K562 (cell line): ENCODE measurements around the gene PUM2. TPM values are rescaled to one million over a fixed set of nuclear protein-coding genes. Genes with fewer than 3 reads are reported as not detected.

Experiments
- FOXJ2 ChIP-seq: fragments of 200-800 bp; sonication (Bioruptor generic); IDR thresholded peaks from 2 replicates; pipeline ENCODE4 v1.6.1; 2016; ENCODE audit warnings: missing genetic modification characterization, missing compliant biosample characterization
- HDAC8 ChIP-seq: fragments of 450-650 bp; IDR thresholded peaks from 2 replicates; pipeline ENCODE4 v1.6.1; 2016; ENCODE audit warnings: mild to moderate bottlenecking, missing genetic modification characterization, moderate library complexity, missing compliant biosample characterization
- PCBP1 ChIP-seq: fragments of 200-400 bp; formaldehyde crosslinking; IDR thresholded peaks from 2 replicates; pipeline ENCODE4 v1.6.1; 2018; ENCODE audit warnings: mild to moderate bottlenecking, low read depth, low read length; ENCODE audit not compliant: poor library complexity, severe bottlenecking
- PHF8 ChIP-seq: fragments of 200-600 bp; sonication (generic); IDR thresholded peaks from 2 replicates; pipeline ENCODE4 v1.6.1; 2012; ENCODE audit warnings: mixed run types, mild to moderate bottlenecking, inconsistent platforms, low read length, moderate library complexity, borderline replicate concordance
- SMARCA5 ChIP-seq: fragments of 450-650 bp; IDR thresholded peaks from 2 replicates; pipeline ENCODE4 v1.6.1; 2016
- polyA plus RNA-seq, 8 experiments: library from polyadenylated mRNA; depleted of rRNA in 4 of 8; stranded (reverse) in 5 of 8; unstranded in 3 of 8; fragments of >200 nt; fragmentation: Nextera tagmentation in 2 of 8; fragmentation: Illumina TruSeq in 1 of 8; extraction: Ambion mirVana in 2 of 8; extraction: Trizol in 1 of 8; gene quantifications; 2 replicates each; pipeline versions ENCODE4 v1.2.1 to v1.2.3, GENCODE V29; 2011 to 2014; ENCODE audit warnings: inconsistent platforms in 1 of 8, missing spikeins in 1 of 8
- total RNA-seq, 7 experiments: library from RNA; depleted of rRNA in 6 of 7; stranded (reverse); fragments of >200 nt in 6 of 7; fragmentation: Illumina TruSeq in 2 of 7; extraction: Trizol in 2 of 7; gene quantifications; 2 replicates each; pipeline versions ENCODE4 v1.2.1 to v1.2.3, GENCODE V29; 2011 to 2021; ENCODE audit warnings: low replicate concordance in 1 of 7
- TF ChIP-seq, protein P1 (sequence below): fragments of 450-650 bp; IDR thresholded peaks from 2 replicates; pipeline ENCODE4 v1.6.1; 2016; ENCODE audit warnings: mild to moderate bottlenecking, moderate library complexity
- TF ChIP-seq, protein P2 (sequence below), 2 experiments: fragments of 150-350 bp in 1 of 2; IDR thresholded peaks; 2 replicates each; pipeline ENCODE4 v1.6.1; 2012 to 2016; ENCODE audit warnings: low read depth in 2 of 2, low read length in 2 of 2, mild to moderate bottlenecking in 1 of 2, moderate library complexity in 1 of 2
- TF ChIP-seq, protein P3 (sequence below): fragments of 250-450 bp; sonication (Bioruptor Pico); IDR thresholded peaks from 2 replicates; pipeline ENCODE4 v1.8.0; 2021; ENCODE audit warnings: borderline replicate concordance, mild to moderate bottlenecking, moderate library complexity; ENCODE audit not compliant: poor library complexity, severe bottlenecking
- TF ChIP-seq, protein P4 (sequence below): fragments of 250-450 bp; sonication (Bioruptor Pico); IDR thresholded peaks from 2 replicates; pipeline ENCODE4 v1.4.0; 2020; ENCODE audit warnings: mild to moderate bottlenecking

Gene PUM2
- total and polyA plus RNA-seq, 9 of the 15 experiments (the other 6 are each of a cell fraction or from before 2014, with no cell fraction given): 13.4 to 61.9 (median 28.3) TPM

GRCh38 chr2:20224164-20224715 is 126.4 kb downstream of the PUM2 start (continued):
- TF ChIP-seq, protein P1, sequence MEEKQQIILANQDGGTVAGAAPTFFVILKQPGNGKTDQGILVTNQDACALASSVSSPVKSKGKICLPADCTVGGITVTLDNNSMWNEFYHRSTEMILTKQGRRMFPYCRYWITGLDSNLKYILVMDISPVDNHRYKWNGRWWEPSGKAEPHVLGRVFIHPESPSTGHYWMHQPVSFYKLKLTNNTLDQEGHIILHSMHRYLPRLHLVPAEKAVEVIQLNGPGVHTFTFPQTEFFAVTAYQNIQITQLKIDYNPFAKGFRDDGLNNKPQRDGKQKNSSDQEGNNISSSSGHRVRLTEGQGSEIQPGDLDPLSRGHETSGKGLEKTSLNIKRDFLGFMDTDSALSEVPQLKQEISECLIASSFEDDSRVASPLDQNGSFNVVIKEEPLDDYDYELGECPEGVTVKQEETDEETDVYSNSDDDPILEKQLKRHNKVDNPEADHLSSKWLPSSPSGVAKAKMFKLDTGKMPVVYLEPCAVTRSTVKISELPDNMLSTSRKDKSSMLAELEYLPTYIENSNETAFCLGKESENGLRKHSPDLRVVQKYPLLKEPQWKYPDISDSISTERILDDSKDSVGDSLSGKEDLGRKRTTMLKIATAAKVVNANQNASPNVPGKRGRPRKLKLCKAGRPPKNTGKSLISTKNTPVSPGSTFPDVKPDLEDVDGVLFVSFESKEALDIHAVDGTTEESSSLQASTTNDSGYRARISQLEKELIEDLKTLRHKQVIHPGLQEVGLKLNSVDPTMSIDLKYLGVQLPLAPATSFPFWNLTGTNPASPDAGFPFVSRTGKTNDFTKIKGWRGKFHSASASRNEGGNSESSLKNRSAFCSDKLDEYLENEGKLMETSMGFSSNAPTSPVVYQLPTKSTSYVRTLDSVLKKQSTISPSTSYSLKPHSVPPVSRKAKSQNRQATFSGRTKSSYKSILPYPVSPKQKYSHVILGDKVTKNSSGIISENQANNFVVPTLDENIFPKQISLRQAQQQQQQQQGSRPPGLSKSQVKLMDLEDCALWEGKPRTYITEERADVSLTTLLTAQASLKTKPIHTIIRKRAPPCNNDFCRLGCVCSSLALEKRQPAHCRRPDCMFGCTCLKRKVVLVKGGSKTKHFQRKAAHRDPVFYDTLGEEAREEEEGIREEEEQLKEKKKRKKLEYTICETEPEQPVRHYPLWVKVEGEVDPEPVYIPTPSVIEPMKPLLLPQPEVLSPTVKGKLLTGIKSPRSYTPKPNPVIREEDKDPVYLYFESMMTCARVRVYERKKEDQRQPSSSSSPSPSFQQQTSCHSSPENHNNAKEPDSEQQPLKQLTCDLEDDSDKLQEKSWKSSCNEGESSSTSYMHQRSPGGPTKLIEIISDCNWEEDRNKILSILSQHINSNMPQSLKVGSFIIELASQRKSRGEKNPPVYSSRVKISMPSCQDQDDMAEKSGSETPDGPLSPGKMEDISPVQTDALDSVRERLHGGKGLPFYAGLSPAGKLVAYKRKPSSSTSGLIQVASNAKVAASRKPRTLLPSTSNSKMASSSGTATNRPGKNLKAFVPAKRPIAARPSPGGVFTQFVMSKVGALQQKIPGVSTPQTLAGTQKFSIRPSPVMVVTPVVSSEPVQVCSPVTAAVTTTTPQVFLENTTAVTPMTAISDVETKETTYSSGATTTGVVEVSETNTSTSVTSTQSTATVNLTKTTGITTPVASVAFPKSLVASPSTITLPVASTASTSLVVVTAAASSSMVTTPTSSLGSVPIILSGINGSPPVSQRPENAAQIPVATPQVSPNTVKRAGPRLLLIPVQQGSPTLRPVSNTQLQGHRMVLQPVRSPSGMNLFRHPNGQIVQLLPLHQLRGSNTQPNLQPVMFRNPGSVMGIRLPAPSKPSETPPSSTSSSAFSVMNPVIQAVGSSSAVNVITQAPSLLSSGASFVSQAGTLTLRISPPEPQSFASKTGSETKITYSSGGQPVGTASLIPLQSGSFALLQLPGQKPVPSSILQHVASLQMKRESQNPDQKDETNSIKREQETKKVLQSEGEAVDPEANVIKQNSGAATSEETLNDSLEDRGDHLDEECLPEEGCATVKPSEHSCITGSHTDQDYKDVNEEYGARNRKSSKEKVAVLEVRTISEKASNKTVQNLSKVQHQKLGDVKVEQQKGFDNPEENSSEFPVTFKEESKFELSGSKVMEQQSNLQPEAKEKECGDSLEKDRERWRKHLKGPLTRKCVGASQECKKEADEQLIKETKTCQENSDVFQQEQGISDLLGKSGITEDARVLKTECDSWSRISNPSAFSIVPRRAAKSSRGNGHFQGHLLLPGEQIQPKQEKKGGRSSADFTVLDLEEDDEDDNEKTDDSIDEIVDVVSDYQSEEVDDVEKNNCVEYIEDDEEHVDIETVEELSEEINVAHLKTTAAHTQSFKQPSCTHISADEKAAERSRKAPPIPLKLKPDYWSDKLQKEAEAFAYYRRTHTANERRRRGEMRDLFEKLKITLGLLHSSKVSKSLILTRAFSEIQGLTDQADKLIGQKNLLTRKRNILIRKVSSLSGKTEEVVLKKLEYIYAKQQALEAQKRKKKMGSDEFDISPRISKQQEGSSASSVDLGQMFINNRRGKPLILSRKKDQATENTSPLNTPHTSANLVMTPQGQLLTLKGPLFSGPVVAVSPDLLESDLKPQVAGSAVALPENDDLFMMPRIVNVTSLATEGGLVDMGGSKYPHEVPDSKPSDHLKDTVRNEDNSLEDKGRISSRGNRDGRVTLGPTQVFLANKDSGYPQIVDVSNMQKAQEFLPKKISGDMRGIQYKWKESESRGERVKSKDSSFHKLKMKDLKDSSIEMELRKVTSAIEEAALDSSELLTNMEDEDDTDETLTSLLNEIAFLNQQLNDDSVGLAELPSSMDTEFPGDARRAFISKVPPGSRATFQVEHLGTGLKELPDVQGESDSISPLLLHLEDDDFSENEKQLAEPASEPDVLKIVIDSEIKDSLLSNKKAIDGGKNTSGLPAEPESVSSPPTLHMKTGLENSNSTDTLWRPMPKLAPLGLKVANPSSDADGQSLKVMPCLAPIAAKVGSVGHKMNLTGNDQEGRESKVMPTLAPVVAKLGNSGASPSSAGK: peak; percentile 15; the same call in 1 of the 2 replicates
- TF ChIP-seq, protein P2, sequence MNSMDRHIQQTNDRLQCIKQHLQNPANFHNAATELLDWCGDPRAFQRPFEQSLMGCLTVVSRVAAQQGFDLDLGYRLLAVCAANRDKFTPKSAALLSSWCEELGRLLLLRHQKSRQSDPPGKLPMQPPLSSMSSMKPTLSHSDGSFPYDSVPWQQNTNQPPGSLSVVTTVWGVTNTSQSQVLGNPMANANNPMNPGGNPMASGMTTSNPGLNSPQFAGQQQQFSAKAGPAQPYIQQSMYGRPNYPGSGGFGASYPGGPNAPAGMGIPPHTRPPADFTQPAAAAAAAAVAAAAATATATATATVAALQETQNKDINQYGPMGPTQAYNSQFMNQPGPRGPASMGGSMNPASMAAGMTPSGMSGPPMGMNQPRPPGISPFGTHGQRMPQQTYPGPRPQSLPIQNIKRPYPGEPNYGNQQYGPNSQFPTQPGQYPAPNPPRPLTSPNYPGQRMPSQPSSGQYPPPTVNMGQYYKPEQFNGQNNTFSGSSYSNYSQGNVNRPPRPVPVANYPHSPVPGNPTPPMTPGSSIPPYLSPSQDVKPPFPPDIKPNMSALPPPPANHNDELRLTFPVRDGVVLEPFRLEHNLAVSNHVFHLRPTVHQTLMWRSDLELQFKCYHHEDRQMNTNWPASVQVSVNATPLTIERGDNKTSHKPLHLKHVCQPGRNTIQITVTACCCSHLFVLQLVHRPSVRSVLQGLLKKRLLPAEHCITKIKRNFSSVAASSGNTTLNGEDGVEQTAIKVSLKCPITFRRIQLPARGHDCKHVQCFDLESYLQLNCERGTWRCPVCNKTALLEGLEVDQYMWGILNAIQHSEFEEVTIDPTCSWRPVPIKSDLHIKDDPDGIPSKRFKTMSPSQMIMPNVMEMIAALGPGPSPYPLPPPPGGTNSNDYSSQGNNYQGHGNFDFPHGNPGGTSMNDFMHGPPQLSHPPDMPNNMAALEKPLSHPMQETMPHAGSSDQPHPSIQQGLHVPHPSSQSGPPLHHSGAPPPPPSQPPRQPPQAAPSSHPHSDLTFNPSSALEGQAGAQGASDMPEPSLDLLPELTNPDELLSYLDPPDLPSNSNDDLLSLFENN (IDR thresholded peaks at IDR 0.05; ENCODE audit: low read depth in 2 of 2, low read length in 2 of 2): no peak
- TF ChIP-seq FOXJ2 (tag) (no peak), HDAC8 (tag) (no peak), SMARCA5 (no peak), PHF8 (peak; percentile 51; the same call in 1 of the 2 replicates), PCBP1 (peak; percentile 50)
- TF ChIP-seq, protein P3, sequence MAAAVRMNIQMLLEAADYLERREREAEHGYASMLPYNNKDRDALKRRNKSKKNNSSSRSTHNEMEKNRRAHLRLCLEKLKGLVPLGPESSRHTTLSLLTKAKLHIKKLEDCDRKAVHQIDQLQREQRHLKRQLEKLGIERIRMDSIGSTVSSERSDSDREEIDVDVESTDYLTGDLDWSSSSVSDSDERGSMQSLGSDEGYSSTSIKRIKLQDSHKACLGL (CRISPR knock-in tag): no peak
- TF ChIP-seq, protein P4, sequence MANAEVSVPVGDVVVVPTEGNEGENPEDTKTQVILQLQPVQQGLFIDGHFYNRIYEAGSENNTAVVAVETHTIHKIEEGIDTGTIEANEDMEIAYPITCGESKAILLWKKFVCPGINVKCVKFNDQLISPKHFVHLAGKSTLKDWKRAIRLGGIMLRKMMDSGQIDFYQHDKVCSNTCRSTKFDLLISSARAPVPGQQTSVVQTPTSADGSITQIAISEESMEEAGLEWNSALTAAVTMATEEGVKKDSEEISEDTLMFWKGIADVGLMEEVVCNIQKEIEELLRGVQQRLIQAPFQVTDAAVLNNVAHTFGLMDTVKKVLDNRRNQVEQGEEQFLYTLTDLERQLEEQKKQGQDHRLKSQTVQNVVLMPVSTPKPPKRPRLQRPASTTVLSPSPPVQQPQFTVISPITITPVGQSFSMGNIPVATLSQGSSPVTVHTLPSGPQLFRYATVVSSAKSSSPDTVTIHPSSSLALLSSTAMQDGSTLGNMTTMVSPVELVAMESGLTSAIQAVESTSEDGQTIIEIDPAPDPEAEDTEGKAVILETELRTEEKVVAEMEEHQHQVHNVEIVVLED (CRISPR knock-in tag): no peak
